HG03045 (cell line): Measurements from ENCODE around the gene CABCOCO1.

Experiments used
- ATAC-seq: cut with Tn5 transposase; IDR thresholded peaks from one replicate; pipeline ENCODE4 v1.9.1; 2021; ENCODE audit warnings: mild to moderate bottlenecking, moderate library complexity; ENCODE audit not compliant: unreplicated experiment

Gene CABCOCO1

DNA sequence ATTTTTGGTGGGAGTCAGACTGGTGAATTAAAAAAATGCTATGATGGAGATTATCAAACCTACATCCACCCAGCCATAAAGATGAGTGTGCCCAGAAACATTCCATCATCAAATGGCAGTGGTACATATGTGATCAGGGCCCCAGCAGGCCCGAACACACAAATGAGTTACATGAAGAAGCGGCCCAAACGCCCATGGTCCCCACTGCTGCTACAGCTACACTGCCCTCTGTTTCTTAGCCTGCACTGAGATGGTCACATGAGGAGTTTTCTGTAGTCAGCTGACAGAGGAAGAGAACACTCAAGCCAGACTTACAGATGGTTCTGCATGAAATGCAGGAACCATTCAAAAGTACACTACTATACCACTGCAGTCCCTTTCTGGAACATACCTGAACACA lies 142.4 kb downstream of the CABCOCO1 start:
- no peak for ATAC-seq

DNA sequence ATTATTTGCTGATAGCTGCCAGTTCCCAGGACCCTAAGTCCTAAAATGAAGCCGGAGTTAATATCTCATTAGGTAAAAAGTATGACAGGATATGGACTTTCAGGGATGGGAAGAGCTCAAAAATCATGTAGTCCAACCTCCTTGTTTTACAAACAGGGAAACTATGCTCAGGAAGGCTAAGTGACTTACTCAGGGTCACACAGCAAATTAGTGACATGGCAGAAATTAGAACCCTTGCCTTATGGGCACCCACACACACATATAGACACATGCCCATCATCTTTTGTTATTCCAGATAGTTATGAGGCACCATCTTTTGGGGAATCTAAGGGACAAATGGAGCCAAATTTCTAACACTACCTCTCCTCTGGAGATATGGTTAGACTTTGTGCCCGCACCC lies 147.5 kb downstream of the CABCOCO1 start:
- no peak for ATAC-seq

DNA sequence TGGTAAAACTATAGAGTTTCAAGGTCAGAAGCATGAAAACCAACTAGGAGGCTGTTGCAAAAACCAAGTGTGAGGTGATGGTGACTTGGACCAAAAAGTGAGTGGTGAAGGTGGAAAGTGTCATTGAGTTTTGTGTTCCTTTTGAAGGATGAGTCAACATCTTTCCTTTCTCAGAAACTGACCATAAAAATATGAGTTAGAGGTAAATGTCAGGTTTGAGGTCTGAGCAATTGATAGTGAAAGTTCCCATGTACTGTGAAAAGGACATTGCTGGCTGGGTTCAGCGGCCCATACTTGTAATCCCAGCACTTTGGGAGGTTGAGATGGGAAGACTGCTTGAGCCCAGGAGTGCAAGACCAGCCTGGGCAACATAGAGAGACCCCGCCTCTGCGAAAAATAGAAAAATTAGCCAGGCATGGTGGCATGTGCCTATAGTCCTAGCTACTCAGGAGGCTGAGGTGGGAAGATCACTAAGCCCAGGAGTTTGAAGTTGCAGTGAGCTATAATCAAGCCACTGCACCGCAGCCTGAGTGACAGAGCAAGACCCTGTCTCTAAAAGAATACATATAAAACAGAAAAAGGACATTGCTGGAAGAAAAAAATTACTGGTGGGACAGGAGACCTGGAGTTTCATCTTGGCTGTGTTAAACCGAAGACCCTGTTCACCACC lies 149.5 kb downstream of the CABCOCO1 start:
- no peak for ATAC-seq

DNA sequence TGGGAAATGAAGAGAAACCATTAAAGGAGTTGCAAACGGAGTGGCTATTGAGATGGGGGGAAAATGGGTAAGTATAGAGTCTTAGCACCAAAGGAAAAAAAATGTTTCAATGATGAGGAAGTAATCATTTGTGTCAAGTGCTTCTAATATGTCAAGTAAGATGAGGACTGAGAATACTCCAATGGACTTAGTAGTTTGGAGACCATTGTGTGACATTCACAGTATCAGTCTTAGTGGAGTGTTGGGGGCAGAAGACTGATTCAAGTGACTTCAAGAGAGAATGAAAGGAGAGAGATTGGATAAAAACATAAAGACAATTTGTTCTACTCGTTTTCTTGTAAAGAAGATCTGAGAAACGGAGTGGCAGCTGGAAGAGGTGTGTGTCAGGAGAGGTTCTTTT lies 150.2 kb downstream of the CABCOCO1 start:
- ATAC-seq: no peak

DNA sequence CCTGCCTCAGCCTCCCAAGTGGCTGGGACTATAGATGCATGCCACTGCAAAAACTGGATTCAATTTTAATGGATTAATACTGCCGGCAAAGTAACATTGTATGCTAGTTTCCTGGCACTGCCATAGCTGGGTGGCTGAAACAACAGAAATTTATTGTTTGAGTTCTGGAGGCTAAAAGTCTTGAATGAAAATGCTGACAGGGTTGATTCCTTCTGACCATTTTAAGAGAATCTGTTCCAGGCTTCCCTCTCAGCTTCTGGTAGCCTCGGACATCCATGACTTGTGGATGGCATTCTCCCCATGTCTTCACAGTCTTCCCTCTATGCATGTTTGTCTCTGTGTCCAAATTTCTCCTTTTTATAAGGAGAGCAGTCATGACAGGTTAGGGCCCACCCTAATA lies 151.4 kb downstream of the CABCOCO1 start:
- ATAC-seq: no peak

DNA sequence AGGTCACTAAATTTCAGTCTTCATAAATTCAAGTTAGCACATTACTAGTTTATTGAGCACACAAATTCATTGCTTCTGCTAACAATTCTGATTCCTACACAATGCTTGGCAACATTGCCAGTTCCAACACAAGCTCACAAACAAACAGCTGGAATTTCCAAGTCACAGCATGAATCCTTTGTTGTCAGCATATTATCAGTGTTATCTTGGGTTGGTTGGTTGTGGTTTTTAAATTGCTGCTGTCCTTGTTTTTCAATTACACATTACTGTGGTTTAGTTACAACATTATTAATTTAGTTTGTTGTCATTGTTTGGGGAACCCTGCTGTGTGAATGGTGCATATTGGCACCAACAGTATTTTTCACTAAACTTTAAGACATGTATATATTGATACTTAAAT lies 152.8 kb downstream of the CABCOCO1 start:
- no peak for ATAC-seq
